ENCODE measurements around the gene TUBA1C.

Gene TUBA1C

GRCh38 chr12:49264873-49265792 is at the start of gene TUBA1C:
TUBA1C (plus strand) TSS chr12:49265082; CDS start chr12:49265182, 100 bp downstream.
- peaks cover 54% of the 10 kb centered on the region for H3K36me3 Mint-ChIP-seq (ENCODE audit: low read depth)
- peaks cover 49% of the 10 kb centered on the region for H3K4me1 Mint-ChIP-seq (ENCODE audit: low read depth)
- peak within 1 kb of the TSS; percentile 95 for H3K27ac Mint-ChIP-seq
- H3K27me3 Mint-ChIP-seq = no peaks in the 10 kb centered on the region
- intact Hi-C loops (cut with micrococcal nuclease) = no loop called here
- no peaks in the 10 kb centered on the region for H3K9me3 Mint-ChIP-seq
- H3K4me3 Mint-ChIP-seq = peak within 1 kb of the TSS; percentile 91

- Mint-ChIP-seq H3K4me1 (ENCODE audit: low read depth) (peaks cover 65% of the 10 kb centered on the region), H3K4me3 (no peak overlapping the region), H3K27ac (peak overlapping the region; percentile 63), H3K27me3 (no peaks in the 10 kb centered on the region), H3K36me3 (ENCODE audit: low read depth) (no peaks in the 10 kb centered on the region), H3K9me3 (no peaks in the 10 kb centered on the region)
- intact Hi-C loops (cut with micrococcal nuclease) = no loop called here
Measured at GRCh38 chr12:49219417-49220026, 45.4 kb upstream of the TUBA1C start.

GRCh38 chr12:49220972-49221371 is 43.9 kb upstream of the TUBA1C start:
- H3K27me3 Mint-ChIP-seq = no peaks in the 10 kb centered on the region
- peaks cover 67% of the 10 kb centered on the region for H3K4me1 Mint-ChIP-seq (ENCODE audit: low read depth)
- no peak overlapping the region for H3K4me3 Mint-ChIP-seq
- no peaks in the 10 kb centered on the region for H3K9me3 Mint-ChIP-seq
- intact Hi-C loops (cut with micrococcal nuclease) = no loop called here
- peak overlapping the region; percentile 53 for H3K27ac Mint-ChIP-seq
- no peaks in the 10 kb centered on the region for H3K36me3 Mint-ChIP-seq (ENCODE audit: low read depth)

DNA sequence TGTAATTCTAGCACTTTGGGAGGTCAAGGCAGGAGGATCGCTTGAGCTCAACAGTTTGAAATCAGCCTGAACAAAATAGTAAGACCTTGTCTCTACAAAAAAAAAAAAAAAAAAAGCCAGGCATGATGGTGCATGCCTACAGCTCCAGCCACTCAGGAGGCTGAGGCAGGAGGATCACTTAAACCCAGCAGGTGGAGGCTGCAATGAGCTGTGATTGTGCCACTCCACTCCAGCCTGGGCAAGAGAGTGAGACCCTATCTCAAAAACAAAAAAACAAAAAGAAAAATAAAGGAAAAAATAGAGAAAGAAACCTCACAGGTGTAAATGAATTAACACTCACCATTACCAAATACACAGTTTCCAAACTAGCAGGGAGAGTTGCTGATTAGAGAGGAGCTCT is 41.8 kb upstream of the TUBA1C start:
- no peaks in the 10 kb centered on the region for H3K27me3 Mint-ChIP-seq
- peaks cover 78% of the 10 kb centered on the region for H3K4me1 Mint-ChIP-seq (ENCODE audit: low read depth)
- no peaks in the 10 kb centered on the region for H3K9me3 Mint-ChIP-seq
- H3K27ac Mint-ChIP-seq = peak overlapping the region; percentile 82
- peak overlapping the region; percentile 4 for H3K4me3 Mint-ChIP-seq
- intact Hi-C loops (cut with micrococcal nuclease) = no loop called here
- no peaks in the 10 kb centered on the region for H3K36me3 Mint-ChIP-seq (ENCODE audit: low read depth)

DNA sequence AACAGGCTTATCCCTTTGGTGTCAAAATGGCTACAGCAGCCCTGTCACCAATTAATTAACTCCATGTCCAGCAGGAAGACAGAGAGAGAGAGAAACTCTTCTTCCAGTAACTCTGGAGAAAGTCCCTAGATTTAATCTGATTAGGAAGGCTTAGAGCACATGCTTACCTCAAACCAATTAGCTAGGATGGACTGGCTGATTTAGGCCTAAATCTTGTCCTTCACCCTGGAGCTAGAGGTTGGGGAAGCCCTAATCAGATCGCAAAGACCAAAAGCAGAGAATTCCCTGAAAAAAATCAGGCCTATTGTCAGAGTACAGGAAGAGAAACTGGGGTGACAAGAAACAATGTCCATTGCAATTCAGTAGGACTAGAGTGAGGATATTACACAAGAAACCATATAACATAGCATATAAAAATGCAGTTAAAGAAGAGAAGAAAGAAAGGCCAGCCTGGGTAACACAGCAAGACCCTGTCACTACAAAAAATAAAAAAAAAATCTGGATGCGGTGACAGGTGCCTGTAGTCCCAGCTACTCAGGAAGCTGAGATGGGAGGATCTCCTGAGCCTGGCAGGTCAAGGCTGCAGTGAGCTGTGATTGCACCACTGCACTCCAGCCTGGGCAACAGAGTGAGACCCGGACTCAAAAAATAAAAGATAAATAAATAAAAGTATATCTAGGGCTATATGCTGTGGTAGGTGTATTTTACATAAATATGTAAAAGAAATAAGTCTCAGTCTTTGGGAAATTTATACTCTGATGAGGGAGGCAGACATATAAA is 41.1 kb upstream of the TUBA1C start:
- Mint-ChIP-seq H3K27ac (peak overlapping the region; percentile 82), H3K4me3 (no peak overlapping the region), H3K27me3 (no peaks in the 10 kb centered on the region), H3K9me3 (no peaks in the 10 kb centered on the region), H3K36me3 (ENCODE audit: low read depth) (no peaks in the 10 kb centered on the region), H3K4me1 (ENCODE audit: low read depth) (peaks cover 80% of the 10 kb centered on the region)
- intact Hi-C loops (cut with micrococcal nuclease) = no loop called here

- Mint-ChIP-seq H3K4me3 (no peak overlapping the region), H3K27ac (peak overlapping the region; percentile 82), H3K4me1 (ENCODE audit: low read depth) (peaks cover 80% of the 10 kb centered on the region), H3K27me3 (no peaks in the 10 kb centered on the region), H3K9me3 (no peaks in the 10 kb centered on the region), H3K36me3 (ENCODE audit: low read depth) (no peaks in the 10 kb centered on the region)
- intact Hi-C loops (cut with micrococcal nuclease) = no loop called here
Measured at GRCh38 chr12:49225576-49226166, 39.2 kb upstream of the TUBA1C start.

DNA sequence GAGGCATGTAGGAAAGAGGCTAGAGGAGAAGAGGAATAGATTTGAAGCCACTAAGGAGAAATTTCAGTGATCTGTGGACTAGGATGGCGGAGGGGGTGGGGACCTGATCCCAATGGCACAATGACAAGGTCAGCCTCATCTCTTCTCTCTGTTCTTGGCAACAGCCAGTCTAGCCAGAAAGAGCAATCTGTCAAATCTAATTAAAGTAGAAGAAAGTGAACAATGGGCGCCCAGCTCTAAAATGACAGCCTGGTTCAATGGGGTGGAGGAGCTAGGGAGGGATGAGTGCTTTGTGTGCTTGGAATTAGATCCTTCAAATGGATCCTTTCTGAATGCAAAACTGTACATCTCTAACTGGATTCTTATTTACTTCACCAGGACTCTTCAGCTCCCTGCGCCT is 37.2 kb upstream of the TUBA1C start:
- H3K27me3 Mint-ChIP-seq = no peaks in the 10 kb centered on the region
- H3K4me1 Mint-ChIP-seq (ENCODE audit: low read depth) = peaks cover 80% of the 10 kb centered on the region
- peak overlapping the region; percentile 47 for H3K27ac Mint-ChIP-seq
- no peaks in the 10 kb centered on the region for H3K9me3 Mint-ChIP-seq
- H3K4me3 Mint-ChIP-seq = no peak overlapping the region
- intact Hi-C loops (cut with micrococcal nuclease) = no loop called here
- no peaks in the 10 kb centered on the region for H3K36me3 Mint-ChIP-seq (ENCODE audit: low read depth)

GRCh38 chr12:49228653-49229052 is 36.2 kb upstream of the TUBA1C start:
- Mint-ChIP-seq H3K4me1 (ENCODE audit: low read depth) (peaks cover 80% of the 10 kb centered on the region), H3K36me3 (ENCODE audit: low read depth) (no peaks in the 10 kb centered on the region), H3K9me3 (no peaks in the 10 kb centered on the region), H3K27me3 (no peaks in the 10 kb centered on the region), H3K4me3 (no peak overlapping the region), H3K27ac (peak overlapping the region; percentile 94)
- intact Hi-C loops (cut with micrococcal nuclease) = no loop called here

DNA sequence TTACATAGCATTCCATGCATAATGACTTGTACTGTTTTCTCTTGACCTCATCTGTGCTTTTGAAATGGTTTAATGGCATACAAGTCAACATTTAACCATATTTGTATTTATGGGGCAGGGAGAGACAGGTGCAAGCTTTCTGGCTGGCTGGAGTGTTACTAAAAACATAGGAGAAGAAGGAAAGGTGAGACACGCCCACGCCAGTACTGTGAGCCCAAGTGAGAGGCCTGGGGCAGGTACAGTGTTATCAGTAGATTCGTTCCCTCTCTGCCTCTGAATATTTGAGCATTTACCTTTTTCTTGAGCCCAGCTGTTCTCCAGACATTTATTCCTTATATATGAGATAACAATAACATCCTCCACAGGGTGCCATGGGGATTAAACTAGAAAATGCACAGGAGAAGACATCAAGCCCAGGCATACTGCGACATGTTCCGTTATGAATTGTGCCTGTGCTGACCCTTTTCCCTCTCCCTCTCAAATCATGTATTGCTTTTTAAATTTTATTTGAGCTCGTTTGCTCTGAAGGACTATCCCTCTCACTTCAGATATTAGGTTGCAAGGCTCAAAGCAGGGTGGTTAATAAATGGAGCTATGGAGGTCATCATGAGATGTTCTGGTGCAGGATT is 34.6 kb upstream of the TUBA1C start:
- Mint-ChIP-seq H3K4me3 (peak overlapping the region; percentile 46), H3K27ac (peak overlapping the region; percentile 94), H3K4me1 (ENCODE audit: low read depth) (peaks cover 77% of the 10 kb centered on the region), H3K9me3 (no peaks in the 10 kb centered on the region), H3K36me3 (ENCODE audit: low read depth) (no peaks in the 10 kb centered on the region), H3K27me3 (no peaks in the 10 kb centered on the region)
- intact Hi-C loops (cut with micrococcal nuclease) = no loop called here

DNA sequence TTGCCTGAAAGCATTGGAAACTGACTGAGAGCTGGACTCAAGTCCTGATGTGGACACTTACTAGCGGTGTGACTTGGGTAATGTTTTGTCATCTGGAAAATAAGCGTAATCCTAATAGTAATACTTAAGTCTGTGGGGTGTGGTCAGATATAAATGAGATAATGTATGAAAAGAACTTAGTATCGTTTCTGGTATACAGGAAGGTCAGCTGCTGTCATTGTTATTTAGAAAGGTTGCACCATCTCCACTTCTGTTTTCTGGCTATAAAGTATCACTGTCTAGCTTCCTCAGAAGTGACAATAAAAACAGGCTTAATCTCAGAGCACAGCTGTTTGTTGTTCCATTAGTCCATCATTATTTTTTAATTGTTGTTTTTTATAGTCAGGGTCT is 34.1 kb upstream of the TUBA1C start:
- Mint-ChIP-seq H3K36me3 (ENCODE audit: low read depth) (no peaks in the 10 kb centered on the region), H3K27ac (peak overlapping the region; percentile 94), H3K4me3 (peak overlapping the region; percentile 46), H3K4me1 (ENCODE audit: low read depth) (peaks cover 74% of the 10 kb centered on the region), H3K27me3 (no peaks in the 10 kb centered on the region), H3K9me3 (no peaks in the 10 kb centered on the region)
- intact Hi-C loops (cut with micrococcal nuclease) = no loop called here

GRCh38 chr12:49231878-49232655 is 32.8 kb upstream of the TUBA1C start:
- H3K27ac Mint-ChIP-seq = peak overlapping the region; percentile 94
- no peaks in the 10 kb centered on the region for H3K9me3 Mint-ChIP-seq
- H3K36me3 Mint-ChIP-seq (ENCODE audit: low read depth) = no peaks in the 10 kb centered on the region
- peak overlapping the region; percentile 20 for H3K4me3 Mint-ChIP-seq
- intact Hi-C loops (cut with micrococcal nuclease) = no loop called here
- H3K27me3 Mint-ChIP-seq = no peaks in the 10 kb centered on the region
- H3K4me1 Mint-ChIP-seq (ENCODE audit: low read depth) = peaks cover 75% of the 10 kb centered on the region

- H3K27me3 Mint-ChIP-seq = peaks cover 1% of the 10 kb centered on the region
- peak overlapping the region; percentile 94 for H3K27ac Mint-ChIP-seq
- H3K4me3 Mint-ChIP-seq = peak overlapping the region; percentile 77
- no peaks in the 10 kb centered on the region for H3K36me3 Mint-ChIP-seq (ENCODE audit: low read depth)
- intact Hi-C loops (cut with micrococcal nuclease) = loop anchor here (1.0 kb wide), 1 partner anchor 11 kb away; no protein-coding TSS in a partner anchor
- peaks cover 67% of the 10 kb centered on the region for H3K4me1 Mint-ChIP-seq (ENCODE audit: low read depth)
- no peaks in the 10 kb centered on the region for H3K9me3 Mint-ChIP-seq
Measured at GRCh38 chr12:49232940-49233841, 31.7 kb upstream of the TUBA1C start.

Measured in dendritic cell treated with granulocyte-macrophage colony-stimulating factor and Interleukin-4, amounts not matched to agents 40 ng/mL and 50 ng/mL, for 4 days (primary cell).